NCI-H1417 treated with DMSO at 0.1 percent for 48 hours (cell line): ENCODE data around the gene PAX9.

Experiments
- DNase-seq: peaks from one replicate; lab custom pipeline; 2025; lab: John Stamatoyannopoulos, UW

Gene PAX9

GRCh38 chr14:36661506-36662257 is at the start of gene PAX9:
Gene PAX9 (plus strand): TSS chr14:36661860. CDS start chr14:36662090, 230 bp downstream.
- peak; percentile 95 for DNase-seq

GRCh38 chr14:36617824-36618223 is 43.8 kb upstream of the PAX9 start:
- no peak for DNase-seq

GRCh38 chr14:36618641-36619040 is 43.0 kb upstream of the PAX9 start:
- DNase-seq = no peak

- no peak for DNase-seq
Observed at GRCh38 chr14:36619131-36619530, 42.5 kb upstream of the PAX9 start.

- no peak for DNase-seq
Observed at GRCh38 chr14:36619853-36620252, 41.8 kb upstream of the PAX9 start.

GRCh38 chr14:36625014-36625413 is 36.6 kb upstream of the PAX9 start:
- no peak for DNase-seq

DNA sequence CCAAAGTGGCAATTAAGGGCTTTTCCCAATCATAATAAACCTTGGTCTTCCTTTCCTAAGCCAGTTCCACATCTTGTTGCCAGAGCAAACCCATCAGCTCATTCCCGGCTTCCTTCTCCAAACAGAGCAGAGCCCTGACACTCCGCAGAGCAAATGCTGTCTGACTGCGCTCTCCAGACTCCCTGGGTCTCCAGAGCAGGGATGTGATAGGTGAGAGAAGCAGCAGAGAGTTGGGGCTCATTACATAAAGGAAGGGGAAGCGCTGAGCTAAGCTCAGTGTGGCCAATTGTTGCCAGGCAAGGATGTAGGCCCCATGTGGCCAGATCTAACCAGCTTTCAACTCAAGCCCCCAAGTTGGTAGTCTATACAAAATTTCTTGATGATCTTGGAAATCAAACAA is 36.2 kb upstream of the PAX9 start:
- no peak for DNase-seq

- no peak for DNase-seq
Observed at GRCh38 chr14:36626151-36626550, 35.5 kb upstream of the PAX9 start.

GRCh38 chr14:36627981-36628380 is 33.7 kb upstream of the PAX9 start:
- no peak for DNase-seq

GRCh38 chr14:36633580-36633979 is 28.1 kb upstream of the PAX9 start:
- DNase-seq = no peak

- no peak for DNase-seq
Observed at GRCh38 chr14:36646664-36647416, 14.8 kb upstream of the PAX9 start.

DNA sequence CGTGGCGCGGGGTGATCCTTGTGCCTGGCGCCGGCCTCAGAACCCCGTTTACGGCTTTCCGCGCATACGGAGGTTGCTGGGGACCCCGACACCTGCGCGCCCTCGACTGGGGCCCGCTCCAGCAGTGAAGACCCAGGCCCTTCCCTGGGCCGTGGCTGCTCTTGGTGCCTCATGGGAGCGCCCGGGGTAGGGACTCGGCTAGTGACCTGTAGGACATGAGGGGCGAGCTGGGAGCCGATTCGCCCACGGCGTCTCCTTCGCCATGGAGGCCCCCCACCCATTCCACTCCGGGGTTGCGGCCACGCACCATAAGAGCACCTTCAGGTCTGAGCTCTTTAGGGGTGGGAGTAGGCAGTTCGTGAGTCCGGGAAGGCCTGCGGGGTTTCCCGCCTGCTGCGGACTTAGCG is 14.2 kb upstream of the PAX9 start:
- peak; percentile 53 for DNase-seq

GRCh38 chr14:36647824-36648753 is 13.6 kb upstream of the PAX9 start:
- DNase-seq = no peak

- no peak for DNase-seq
Observed at GRCh38 chr14:36649872-36650650, 11.6 kb upstream of the PAX9 start.

DNA sequence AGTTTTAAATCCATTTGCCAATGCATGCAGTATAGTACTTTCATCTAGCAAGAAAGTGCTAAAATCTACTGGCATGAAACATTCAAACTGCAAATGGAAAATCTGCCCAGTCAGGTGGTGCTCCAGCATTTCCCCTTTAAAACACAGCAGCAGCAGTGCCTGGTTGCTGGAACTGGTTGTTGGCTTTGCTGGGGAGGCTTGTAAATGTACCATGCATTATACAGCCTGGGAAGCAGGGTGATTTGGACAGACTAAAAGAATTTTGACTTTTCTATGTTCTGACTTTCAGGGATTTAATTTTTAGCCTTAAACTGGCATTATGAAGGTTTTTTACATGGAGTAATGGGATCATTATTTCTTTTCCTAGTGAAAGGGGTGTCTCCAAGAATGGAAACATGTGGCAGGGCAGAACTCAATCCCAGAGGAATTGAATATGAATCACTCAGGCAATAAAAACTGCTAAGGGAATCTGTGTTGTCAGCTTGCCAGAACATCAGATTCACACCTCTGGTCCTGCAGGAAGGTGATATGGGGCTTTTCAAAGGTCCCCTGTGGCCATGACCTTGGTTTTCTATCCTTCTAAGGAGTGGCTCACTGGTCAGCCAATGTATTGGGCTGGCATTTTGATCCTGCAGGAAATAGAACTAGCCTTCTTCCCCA is 9.0 kb upstream of the PAX9 start:
- DNase-seq = no peak

- no peak for DNase-seq
Observed at GRCh38 chr14:36653413-36653812, 8.2 kb upstream of the PAX9 start.

- DNase-seq = no peak
Observed at GRCh38 chr14:36653962-36654793, 7.5 kb upstream of the PAX9 start.

- no peak for DNase-seq
Observed at GRCh38 chr14:36654794-36655381, 6.8 kb upstream of the PAX9 start.

- DNase-seq = no peak
Observed at GRCh38 chr14:36655571-36655962, 6.1 kb upstream of the PAX9 start.
